HG03565 (cell line): Measurements from ENCODE around the gene PTCH1.

ENCODE experiments used
- ATAC-seq: cut with Tn5 transposase; IDR thresholded peaks from one replicate; pipeline ENCODE4 v1.9.1; 2021; ENCODE audit warnings: mild to moderate bottlenecking, moderate library complexity; ENCODE audit not compliant: unreplicated experiment

PTCH1 gene

GRCh38 chr9:95444160-95444559 is 72.6 kb downstream of the PTCH1 start:
- no peak for ATAC-seq

GRCh38 chr9:95443301-95443700 is 73.5 kb downstream of the PTCH1 start:
- ATAC-seq = no peak

DNA sequence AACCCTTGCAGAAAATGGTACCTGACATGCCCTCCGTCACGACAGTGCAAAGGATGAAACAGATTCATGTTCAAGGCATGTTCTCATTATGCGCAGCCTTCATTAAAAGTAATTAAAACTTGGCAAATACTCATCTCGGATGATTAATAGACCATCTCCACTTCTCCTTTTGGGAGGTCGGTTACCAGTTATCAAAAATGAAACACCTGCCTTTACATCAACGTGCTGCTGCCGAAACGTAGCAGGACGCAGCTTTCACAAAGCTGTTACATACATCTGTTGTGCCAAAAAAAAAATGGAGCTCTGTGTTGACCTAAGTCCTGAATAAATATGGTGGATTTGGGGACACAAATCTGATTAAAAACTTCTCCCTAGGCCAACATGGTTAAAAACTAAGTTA is 75.7 kb downstream of the PTCH1 start:
- no peak for ATAC-seq

- ATAC-seq = no peak
Measured at GRCh38 chr9:95440447-95440846, 76.3 kb downstream of the PTCH1 start.

DNA sequence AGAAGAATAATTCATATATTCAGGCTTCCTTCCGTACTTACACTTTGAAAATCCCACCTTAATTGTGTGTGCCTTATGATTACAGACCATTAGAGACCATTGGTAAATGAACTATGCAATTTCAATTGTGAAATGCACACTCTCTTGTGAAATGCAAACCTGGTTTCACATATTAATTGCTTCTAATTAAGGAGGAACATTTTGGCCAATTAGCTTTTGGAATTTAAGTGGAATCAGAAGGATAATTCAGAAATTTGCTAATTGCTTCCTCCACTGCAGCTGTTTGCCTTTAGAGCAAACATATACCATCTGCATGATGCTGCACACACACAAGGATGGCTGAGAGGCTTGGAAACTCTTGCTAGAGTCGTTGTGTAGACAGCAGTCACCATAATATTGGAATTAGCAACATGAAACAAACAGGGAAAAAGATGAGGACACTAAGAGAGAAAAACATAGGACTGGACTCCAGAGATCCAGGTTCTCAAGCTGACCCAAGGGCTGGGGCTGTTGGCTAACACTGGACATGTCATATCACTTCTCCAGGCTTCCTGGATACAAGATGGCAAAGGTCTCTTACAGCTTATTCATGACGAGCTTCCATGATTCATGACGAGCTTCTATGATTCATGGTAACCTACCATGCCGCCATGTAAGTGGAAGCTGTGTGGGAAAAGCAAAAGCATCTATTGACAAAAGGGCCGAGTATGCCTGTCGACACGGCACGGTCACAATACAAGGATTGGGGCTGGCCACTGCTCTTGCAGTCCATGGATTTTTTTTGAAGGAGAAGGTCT is 78.0 kb downstream of the PTCH1 start:
- ATAC-seq = no peak

DNA sequence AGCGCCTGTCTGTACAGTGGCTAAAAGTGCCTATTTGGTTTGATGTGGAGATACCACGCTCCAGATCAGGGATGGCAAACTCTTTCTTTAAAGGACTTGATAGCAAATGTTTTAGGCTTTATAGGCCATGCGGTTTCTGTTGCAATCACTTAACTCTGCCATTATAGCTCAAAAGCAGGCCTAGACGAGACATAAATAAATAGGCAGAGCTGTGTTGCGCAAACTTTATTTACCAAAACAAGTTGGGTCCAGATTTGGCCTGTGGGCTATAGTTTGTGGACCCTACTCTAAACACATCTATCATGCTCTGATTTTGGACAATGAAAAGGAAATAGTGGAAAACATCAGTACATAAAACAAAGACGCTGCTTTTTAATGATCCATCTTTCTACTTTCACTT is 79.2 kb downstream of the PTCH1 start:
- no peak for ATAC-seq

- no peak for ATAC-seq
Measured at GRCh38 chr9:95436416-95436815, 80.4 kb downstream of the PTCH1 start.

- no peak for ATAC-seq
Measured at GRCh38 chr9:95435074-95435728, 81.6 kb downstream of the PTCH1 start.

GRCh38 chr9:95434116-95435073 is 82.4 kb downstream of the PTCH1 start:
- no peak for ATAC-seq

DNA sequence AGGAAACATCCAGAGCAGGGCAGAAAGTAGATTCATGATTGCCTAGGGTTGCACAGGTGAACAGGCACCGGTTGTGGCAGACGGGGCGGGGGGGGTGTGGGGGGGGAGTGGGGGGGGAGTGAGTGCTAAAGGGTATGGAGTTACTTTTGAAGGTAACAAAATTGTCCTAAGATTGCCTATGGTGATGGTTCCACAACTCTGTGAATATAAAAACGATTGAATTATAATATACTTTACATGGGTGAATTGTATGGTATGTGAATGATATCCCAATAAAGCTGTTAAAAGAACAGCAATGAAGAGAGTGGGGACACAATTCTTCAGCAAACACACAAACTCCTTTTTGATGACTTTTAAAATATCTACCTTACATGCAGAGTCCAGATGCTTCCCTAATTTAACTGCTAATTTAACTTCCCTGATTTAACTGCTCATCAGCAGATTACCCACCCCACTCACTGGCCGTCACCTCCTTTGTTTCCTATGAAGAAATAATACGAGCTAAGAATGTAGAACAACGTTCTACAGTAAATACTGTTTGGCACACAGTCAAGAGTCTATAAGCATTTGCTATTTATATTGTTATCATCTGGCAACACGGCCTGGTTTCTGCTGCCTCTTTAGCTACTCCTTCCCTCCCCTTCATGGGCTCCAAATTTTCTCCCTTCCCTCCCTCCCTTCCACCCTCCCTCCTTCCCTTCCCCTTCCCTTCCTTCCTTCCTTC is 83.5 kb downstream of the PTCH1 start:
- ATAC-seq = no peak

- ATAC-seq = no peak
Measured at GRCh38 chr9:95431286-95431685, 85.5 kb downstream of the PTCH1 start.

DNA sequence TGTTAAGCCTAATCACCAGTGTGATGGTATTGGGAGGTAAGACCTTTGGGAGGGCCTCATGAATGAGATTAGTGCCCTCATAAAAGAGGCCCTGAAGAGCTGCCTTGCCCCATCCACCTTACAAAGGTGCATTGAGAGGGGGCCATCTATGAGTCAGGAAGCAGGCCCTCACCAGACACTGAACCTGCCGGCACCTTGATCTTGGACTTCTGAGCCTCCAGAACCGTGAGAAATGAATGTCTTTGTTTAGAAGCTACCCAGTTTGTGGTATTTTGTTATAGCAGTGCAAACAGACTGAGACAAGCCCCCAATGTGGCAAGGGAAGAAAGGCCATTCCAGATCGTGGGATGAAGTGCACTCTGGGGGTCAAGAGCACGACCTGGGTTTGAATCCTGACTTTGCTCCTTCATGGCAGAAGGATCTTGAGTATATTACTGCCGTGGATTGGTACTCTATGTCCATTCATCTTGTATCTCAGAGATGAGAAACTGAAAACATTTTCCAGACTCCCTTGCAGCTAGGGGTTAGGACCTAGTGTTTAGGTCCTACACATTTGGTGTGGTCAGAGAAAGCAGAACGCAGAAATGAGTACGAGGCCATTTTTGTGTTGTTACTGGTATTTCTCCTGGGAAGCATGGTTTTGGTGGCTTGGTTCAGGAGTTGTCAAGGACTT is 86.7 kb downstream of the PTCH1 start:
- ATAC-seq = no peak

GRCh38 chr9:95429096-95429495 is 87.7 kb downstream of the PTCH1 start:
- ATAC-seq = no peak

GRCh38 chr9:95425910-95426551 is 90.7 kb downstream of the PTCH1 start:
- no peak for ATAC-seq

- no peak for ATAC-seq
Measured at GRCh38 chr9:95422650-95423049, 94.1 kb downstream of the PTCH1 start.

DNA sequence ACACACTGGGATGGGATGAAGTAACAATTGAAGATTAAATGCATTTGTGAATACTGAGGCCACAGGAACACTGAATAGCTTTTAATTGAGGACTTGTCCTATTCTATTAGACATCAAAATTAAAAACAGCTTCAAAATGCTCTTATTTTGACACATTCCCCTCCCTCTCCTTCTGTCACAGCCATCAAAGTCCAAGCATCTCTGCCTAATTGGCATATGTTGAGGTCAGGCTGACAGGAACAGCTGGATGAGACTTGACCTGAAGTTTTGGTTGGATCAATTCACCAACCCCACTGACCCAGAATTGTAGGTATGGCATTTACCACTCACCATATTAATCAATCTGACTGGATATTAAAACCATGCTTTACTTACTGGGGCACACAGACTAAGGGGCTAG is 96.3 kb downstream of the PTCH1 start:
- ATAC-seq = no peak

DNA sequence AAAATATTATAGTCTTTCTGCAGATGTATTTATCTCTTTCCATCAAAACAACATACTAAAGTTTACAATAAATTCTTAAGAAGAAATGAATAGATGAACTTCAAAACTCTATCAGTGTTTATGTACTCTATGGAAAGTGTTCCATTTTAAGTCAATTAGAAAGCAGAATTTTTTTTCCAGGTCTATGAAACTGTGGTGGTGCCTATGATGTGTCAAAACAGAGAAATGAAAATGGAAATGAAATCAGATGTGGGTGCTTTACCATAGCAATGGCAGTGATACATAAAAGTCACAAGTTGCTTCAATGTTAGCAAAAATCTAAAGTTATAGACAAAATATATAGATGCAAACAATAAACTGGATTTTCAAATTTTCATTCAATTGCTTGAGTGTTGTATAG is 97.3 kb downstream of the PTCH1 start:
- no peak for ATAC-seq

DNA sequence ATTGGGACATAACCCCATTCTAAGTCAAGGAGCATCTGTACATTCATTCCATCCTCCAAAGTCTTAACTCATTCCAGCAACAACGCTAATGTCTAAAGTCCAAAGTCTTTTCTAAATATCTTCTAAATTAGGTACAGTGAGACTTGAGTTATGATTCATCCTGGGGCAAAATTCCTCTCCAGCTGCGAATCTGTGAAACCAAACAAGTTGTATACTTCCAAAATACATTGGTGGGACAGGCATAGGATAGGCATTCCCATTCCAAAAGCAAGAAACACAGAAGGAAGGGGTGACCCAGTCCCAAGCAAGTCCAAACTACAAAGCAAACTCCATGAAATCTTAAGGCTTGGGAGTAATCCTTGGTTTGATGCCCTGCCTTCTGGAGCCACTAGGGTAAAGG is 101.6 kb downstream of the PTCH1 start:
- ATAC-seq = no peak

DNA sequence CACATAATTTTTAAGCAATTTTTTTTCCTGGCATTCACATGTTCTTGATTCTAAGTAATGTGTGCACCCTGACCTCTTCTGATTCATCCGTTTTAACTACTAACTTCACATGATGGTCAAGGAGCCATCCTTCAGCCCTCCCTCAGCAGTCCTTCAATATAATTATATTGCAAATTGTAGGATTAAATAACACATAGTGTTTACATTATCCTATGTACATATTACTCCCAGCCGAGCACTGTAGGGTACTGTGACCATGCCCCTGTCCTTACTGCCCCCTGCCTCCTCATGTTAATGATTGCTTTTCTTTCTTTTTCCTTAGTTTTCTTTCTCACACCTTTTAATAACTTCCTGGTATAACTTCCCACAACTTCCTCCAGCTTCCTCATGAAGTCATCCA is 103.0 kb downstream of the PTCH1 start:
- ATAC-seq = no peak
